ENCODE data around the gene SLC25A51.

The SLC25A51 gene

GRCh38 chr9:37936965-37937364 lies 33.0 kb upstream of the SLC25A51 start:
- no peak for DNase-seq (ENCODE audit: low spot score)

- DNase-seq (ENCODE audit: low spot score): no peak
Measured at GRCh38 chr9:37936376-37936775, 32.4 kb upstream of the SLC25A51 start.

GRCh38 chr9:37935096-37935495 lies 31.2 kb upstream of the SLC25A51 start:
- DNase-seq (ENCODE audit: low spot score): no peak

- DNase-seq (ENCODE audit: low spot score): no peak
Measured at GRCh38 chr9:37931592-37931991, 27.7 kb upstream of the SLC25A51 start.

- no peak for DNase-seq (ENCODE audit: low spot score)
Measured at GRCh38 chr9:37929441-37929895, 25.5 kb upstream of the SLC25A51 start.

- DNase-seq (ENCODE audit: low spot score): no peak
Measured at GRCh38 chr9:37928552-37929430, 24.9 kb upstream of the SLC25A51 start.

GRCh38 chr9:37927601-37928551 lies 23.9 kb upstream of the SLC25A51 start:
- no peak for DNase-seq (ENCODE audit: low spot score)

GRCh38 chr9:37927132-37927531 lies 23.2 kb upstream of the SLC25A51 start:
- no peak for DNase-seq (ENCODE audit: low spot score)

- DNase-seq (ENCODE audit: low spot score): no peak
Measured at GRCh38 chr9:37926737-37927118, 22.8 kb upstream of the SLC25A51 start.

GRCh38 chr9:37925786-37926736 lies 22.1 kb upstream of the SLC25A51 start:
- DNase-seq (ENCODE audit: low spot score): no peak

GRCh38 chr9:37925006-37925405 lies 21.1 kb upstream of the SLC25A51 start:
- no peak for DNase-seq (ENCODE audit: low spot score)

GRCh38 chr9:37924538-37924937 lies 20.6 kb upstream of the SLC25A51 start:
- DNase-seq (ENCODE audit: low spot score): no peak

GRCh38 chr9:37923796-37924427 lies 20.0 kb upstream of the SLC25A51 start:
- no peak for DNase-seq (ENCODE audit: low spot score)

GRCh38 chr9:37923118-37923795 lies 19.3 kb upstream of the SLC25A51 start:
- DNase-seq (ENCODE audit: low spot score): no peak

GRCh38 chr9:37922363-37923117 lies 18.6 kb upstream of the SLC25A51 start:
- DNase-seq (ENCODE audit: low spot score): no peak

GRCh38 chr9:37921546-37922300 lies 17.8 kb upstream of the SLC25A51 start:
- DNase-seq (ENCODE audit: low spot score): no peak

GRCh38 chr9:37921168-37921510 lies 17.2 kb upstream of the SLC25A51 start:
- no peak for DNase-seq (ENCODE audit: low spot score)

GRCh38 chr9:37920471-37921167 lies 16.7 kb upstream of the SLC25A51 start:
- no peak for DNase-seq (ENCODE audit: low spot score)

GRCh38 chr9:37919956-37920335 lies 16.0 kb upstream of the SLC25A51 start:
- DNase-seq (ENCODE audit: low spot score): no peak
